GM20431 (cell line): ENCODE measurements around the gene C4orf50.
"Not testable (repeated sequence)": the region's sequence is repeated elsewhere in the genome, so short reads cannot be mapped to it uniquely, and the experiment has no call there.

ENCODE experiments used
- in situ Hi-C: fragments of 300-500 bp; cut with MseI, MboI; formaldehyde crosslinking; loops from one replicate; pipeline ENCODE4 v1.15.0; 2020; ENCODE audit warnings: low sequenced_read_pairs; ENCODE audit not compliant: unreplicated experiment

The C4orf50 gene

GRCh38 chr4:5881340-5881739 is 136.9 kb downstream of the C4orf50 start:
- in situ Hi-C loops, result no loop called here

- in situ Hi-C loops, result no loop called here
Measured at GRCh38 chr4:5878359-5878758, 139.9 kb downstream of the C4orf50 start.

- in situ Hi-C loops, result no loop called here
Measured at GRCh38 chr4:5877392-5877791, 140.8 kb downstream of the C4orf50 start.

- in situ Hi-C loops, result no loop called here
Measured at GRCh38 chr4:5874811-5875449, 143.3 kb downstream of the C4orf50 start.

- in situ Hi-C loops, result no loop called here
Measured at GRCh38 chr4:5870701-5871100, 147.5 kb downstream of the C4orf50 start.

- in situ Hi-C loops, result no loop called here
Measured at GRCh38 chr4:5869966-5870619, 148.1 kb downstream of the C4orf50 start.

- in situ Hi-C loops, result no loop called here
Measured at GRCh38 chr4:5867866-5868265, 150.4 kb downstream of the C4orf50 start.

GRCh38 chr4:5866841-5867813 is 151.1 kb downstream of the C4orf50 start:
- in situ Hi-C loops, result no loop called here

GRCh38 chr4:5865896-5866599 is 152.2 kb downstream of the C4orf50 start:
- in situ Hi-C loops, result no loop called here

GRCh38 chr4:5863461-5864113 is 154.6 kb downstream of the C4orf50 start:
- in situ Hi-C loops, result no loop called here

GRCh38 chr4:5858020-5858769 is 160.0 kb downstream of the C4orf50 start:
- in situ Hi-C loops, result no loop called here

- in situ Hi-C loops, result no loop called here
Measured at GRCh38 chr4:5857199-5857598, 161.0 kb downstream of the C4orf50 start.

GRCh38 chr4:5856362-5856761 is 161.9 kb downstream of the C4orf50 start:
- in situ Hi-C loops, result not testable (repeated sequence)

- in situ Hi-C loops, result no loop called here
Measured at GRCh38 chr4:5854929-5855328, 163.3 kb downstream of the C4orf50 start.

- in situ Hi-C loops, result no loop called here
Measured at GRCh38 chr4:5852523-5853202, 165.6 kb downstream of the C4orf50 start.

GRCh38 chr4:5851637-5852301 is 166.5 kb downstream of the C4orf50 start:
- in situ Hi-C loops, result no loop called here
